Measurements from ENCODE around the gene ADAMTSL1.
A peak's percentile ranks its signal among the peaks of the same experiment; 100 is the strongest.

ADAMTSL1 gene

GRCh38 chr9:18896531-18897179 is 422.7 kb downstream of the ADAMTSL1 start:
- Histone ChIP-seq H4K20me1 (ENCODE audit: insufficient read depth, low read length, poor library complexity, severe bottlenecking) (no peaks in the 10 kb centered on the region), H3F3A (ENCODE audit: low read depth) (no peaks in the 10 kb centered on the region; the same call in 1 of the 2 replicates), H3K4me2 (ENCODE audit: low read depth, low read length, poor library complexity, severe bottlenecking) (no peak overlapping the region), H3K9me3 (ENCODE audit: insufficient read depth, low read depth, low read length) (peaks cover 17% of the 10 kb centered on the region; the same call in 1 of the 2 replicates), H3K79me2 (ENCODE audit: insufficient read depth, low read length) (no peaks in the 10 kb centered on the region), H3K4me1 (ENCODE audit: insufficient read depth, low read length, poor library complexity, severe bottlenecking) (no peaks in the 10 kb centered on the region), H2AFZ (ENCODE audit: low read length) (no peak overlapping the region), H3K36me3 (ENCODE audit: insufficient read depth, low read length) (no peaks in the 10 kb centered on the region), H3K4me3 (ENCODE audit: low read length, poor library complexity, severe bottlenecking) (no peak overlapping the region), H3K27me3 (ENCODE audit: insufficient read depth, low read length, poor library complexity, severe bottlenecking) (no peaks in the 10 kb centered on the region), H3K9me2 (replicated peaks; ENCODE audit: low read depth, low read length) (no peaks in the 10 kb centered on the region), H3K9ac (ENCODE audit: low read depth, low read length, poor library complexity, severe bottlenecking) (no peak overlapping the region)
- TF ChIP-seq EZH2phosphoT487 (IDR thresholded peaks at IDR 0.05; ENCODE audit: borderline replicate concordance) (no peak), CTCF (conservative IDR thresholded peaks at IDR 0.05; ENCODE audit: low read length) (no peak)

GRCh38 chr9:18903450-18903849 is 429.5 kb downstream of the ADAMTSL1 start:
- Histone ChIP-seq H3K79me2 (ENCODE audit: insufficient read depth, low read length) (no peaks in the 10 kb centered on the region), H3K4me2 (ENCODE audit: low read depth, low read length, poor library complexity, severe bottlenecking) (no peak overlapping the region), H3K9me2 (replicated peaks; ENCODE audit: low read depth, low read length) (no peaks in the 10 kb centered on the region), H3K9ac (ENCODE audit: low read depth, low read length, poor library complexity, severe bottlenecking) (no peak overlapping the region), H3K4me3 (ENCODE audit: low read length, poor library complexity, severe bottlenecking) (no peak overlapping the region), H4K20me1 (ENCODE audit: insufficient read depth, low read length, poor library complexity, severe bottlenecking) (no peaks in the 10 kb centered on the region), H3K4me1 (ENCODE audit: insufficient read depth, low read length, poor library complexity, severe bottlenecking) (peaks cover 35% of the 10 kb centered on the region), H3K9me3 (ENCODE audit: insufficient read depth, low read depth, low read length) (no peaks in the 10 kb centered on the region), H3K27me3 (ENCODE audit: insufficient read depth, low read length, poor library complexity, severe bottlenecking) (no peaks in the 10 kb centered on the region), H3F3A (ENCODE audit: low read depth) (no peaks in the 10 kb centered on the region; the same call in 1 of the 2 replicates), H2AFZ (ENCODE audit: low read length) (no peak overlapping the region), H3K36me3 (ENCODE audit: insufficient read depth, low read length) (no peaks in the 10 kb centered on the region)
- no peak for TF ChIP-seq EZH2phosphoT487 (IDR thresholded peaks at IDR 0.05; ENCODE audit: borderline replicate concordance)
- no peak for TF ChIP-seq CTCF (conservative IDR thresholded peaks at IDR 0.05; ENCODE audit: low read length)

- no peaks in the 10 kb centered on the region for H3K27me3 ChIP-seq (ENCODE audit: insufficient read depth, low read length, poor library complexity, severe bottlenecking)
- no peaks in the 10 kb centered on the region for H3K79me2 ChIP-seq (ENCODE audit: insufficient read depth, low read length)
- no peak for TF ChIP-seq CTCF (conservative IDR thresholded peaks at IDR 0.05; ENCODE audit: low read length)
- no peak for TF ChIP-seq EZH2phosphoT487 (IDR thresholded peaks at IDR 0.05; ENCODE audit: borderline replicate concordance)
- peak overlapping the region; percentile 16 for H3K4me2 ChIP-seq (ENCODE audit: low read depth, low read length, poor library complexity, severe bottlenecking)
- H3K36me3 ChIP-seq (ENCODE audit: insufficient read depth, low read length): no peaks in the 10 kb centered on the region
- peaks cover 41% of the 10 kb centered on the region for H3K4me1 ChIP-seq (ENCODE audit: insufficient read depth, low read length, poor library complexity, severe bottlenecking)
- H2AFZ ChIP-seq (ENCODE audit: low read length): no peak overlapping the region
- no peaks in the 10 kb centered on the region for H4K20me1 ChIP-seq (ENCODE audit: insufficient read depth, low read length, poor library complexity, severe bottlenecking)
- H3K4me3 ChIP-seq (ENCODE audit: low read length, poor library complexity, severe bottlenecking): no peak overlapping the region
- no peaks in the 10 kb centered on the region for H3F3A ChIP-seq (ENCODE audit: low read depth)
- no peaks in the 10 kb centered on the region for H3K9me3 ChIP-seq (ENCODE audit: insufficient read depth, low read depth, low read length)
- no peaks in the 10 kb centered on the region for H3K9me2 ChIP-seq (replicated peaks; ENCODE audit: low read depth, low read length)
- no peak overlapping the region for H3K9ac ChIP-seq (ENCODE audit: low read depth, low read length, poor library complexity, severe bottlenecking)
Measured at GRCh38 chr9:18905028-18905882, 431.3 kb downstream of the ADAMTSL1 start.
